Endothelial cell of umbilical vein (primary cell): ENCODE measurements around the gene ITPRID1. TPM values are rescaled to one million over a fixed set of nuclear protein-coding genes. Genes with fewer than 3 reads are reported as not detected.

ENCODE experiments used
- Bru-seq: library from RNA; stranded (reverse); fragments of 400-500 nt; gene quantifications from one replicate; lab custom pipeline; 2021; lab: Mats Ljungman, UMichigan
- BruChase-seq, 2 experiments: library from RNA; stranded (reverse); fragments of 400-500 nt; gene quantifications; one replicate each; lab custom pipeline; 2021; lab: Mats Ljungman, UMichigan
- BruUV-seq: library from RNA; stranded (reverse); fragments of 400-500 nt; replicated peaks from 2 replicates; lab custom pipeline; 2021; lab: Mats Ljungman, UMichigan
- CTCF ChIA-PET: fragments of 300-600, 350-600 bp; sonication (Branson Sonifier 250); formaldehyde crosslinking; loops from one replicate; lab custom pipeline; 2021; ENCODE audit warnings: antibody characterized with exemption, inconsistent platforms; lab: Charles Lee
- POLR2A ChIA-PET: fragments of 300-600, 350-600 bp; sonication (Branson Sonifier 250); formaldehyde crosslinking; loops from one replicate; lab custom pipeline; 2021; ENCODE audit warnings: antibody characterized with exemption, inconsistent platforms; lab: Charles Lee
- DNase-seq: peaks from one replicate; pipeline ENCODE4 v3.0.0-alpha.2; 2011; ENCODE audit warnings: low read depth, low spot score
- FAIRE-seq: peaks from 2 replicates; lab custom pipeline; 2011; peaks lifted over from hg19 to GRCh38; lab: Jason Lieb, UNC
- H2AFZ ChIP-seq: 2 replicates; pipeline ENCODE4 v1.6.0; 2012; ENCODE audit warnings: low read depth, low read length, control low read depth, inconsistent platforms
- H3K27ac ChIP-seq: 2 replicates; pipeline ENCODE4 v1.5.1; 2011; ENCODE audit warnings: low read depth, mild to moderate bottlenecking, control low read depth, low read length, moderate library complexity; ENCODE audit not compliant: insufficient read depth
- H3K27me3 ChIP-seq, 2 experiments: 2 replicates each; pipeline versions ENCODE4 v1.6.0 to v1.6.1; 2011; ENCODE audit warnings: low read length in 2 of 2, mixed read lengths in 1 of 2; ENCODE audit not compliant: control insufficient read depth in 2 of 2, insufficient read depth in 2 of 2
- H3K36me3 ChIP-seq, 2 experiments: 2 replicates in 1 of 2; 3 replicates in 1 of 2; pipeline ENCODE4 v1.5.1; 2011; ENCODE audit warnings: low read length in 2 of 2, mild to moderate bottlenecking in 1 of 2, moderate library complexity in 1 of 2; ENCODE audit not compliant: control insufficient read depth in 2 of 2, insufficient read depth in 2 of 2; ENCODE audit errors: extremely low read depth in 1 of 2
- H3K4me1 ChIP-seq: 3 replicates; pipeline ENCODE4 v1.5.1; 2011; ENCODE audit warnings: mild to moderate bottlenecking, low read length; ENCODE audit not compliant: control insufficient read depth, insufficient read depth; ENCODE audit errors: extremely low read depth
- H3K4me2 ChIP-seq: 2 replicates; pipeline ENCODE4 v1.6.1; 2011; ENCODE audit warnings: low read length, control low read depth, mixed read lengths; ENCODE audit not compliant: insufficient read depth
- H3K4me3 ChIP-seq, 3 experiments: fragments of 200-600 bp in 1 of 3; sonication (generic), shearing (Covaris generic) in 1 of 3; replicated peaks in 1 of 3; 2 replicates each; pipeline ENCODE4 v1.5.1; 2011 to 2016; ENCODE audit warnings: control low read depth in 3 of 3, low read length in 3 of 3, mild to moderate bottlenecking in 2 of 3, inconsistent platforms in 1 of 3, low read depth in 1 of 3, moderate library complexity in 1 of 3; ENCODE audit not compliant: insufficient read depth in 1 of 3
- H3K79me2 ChIP-seq: 2 replicates; pipeline ENCODE4 v1.6.0; 2012; ENCODE audit warnings: low read length, inconsistent platforms; ENCODE audit not compliant: control insufficient read depth, insufficient read depth
- H3K9ac ChIP-seq: replicated peaks from 2 replicates; pipeline ENCODE3; 2011; ENCODE audit warnings: low read length, control low read depth; ENCODE audit not compliant: insufficient read depth; ENCODE audit errors: extremely low read depth
- H3K9me1 ChIP-seq: replicated peaks from 3 replicates; pipeline ENCODE4 v1.6.0; 2011; ENCODE audit warnings: mild to moderate bottlenecking, low read length; ENCODE audit not compliant: control insufficient read depth, insufficient read depth; ENCODE audit errors: extremely low read depth
- H3K9me3 ChIP-seq: replicated peaks from 2 replicates; pipeline ENCODE4 v1.5.1; 2012; ENCODE audit warnings: low read length, inconsistent platforms; ENCODE audit not compliant: control insufficient read depth, insufficient read depth
- H4K20me1 ChIP-seq: replicated peaks from 2 replicates; pipeline ENCODE3; 2011; ENCODE audit warnings: mild to moderate bottlenecking, low read length; ENCODE audit not compliant: control insufficient read depth, insufficient read depth; ENCODE audit errors: extremely low read depth
- CTCF ChIP-seq, 2 donors: IDR thresholded peaks; 1 replicate in 1 of 2; 2 replicates in 1 of 2; pipeline ENCODE4 v1.5.1; 2011; ENCODE audit warnings: low read length in 2 of 2, mild to moderate bottlenecking in 2 of 2, moderate library complexity in 2 of 2, control low read depth in 1 of 2, inconsistent platforms in 1 of 2, low read depth in 1 of 2; ENCODE audit not compliant: insufficient read depth in 1 of 2; ENCODE audit errors: extremely low read depth in 1 of 2
- EZH2 ChIP-seq: IDR thresholded peaks from 2 replicates; pipeline ENCODE4 v1.6.1; 2012; ENCODE audit warnings: borderline replicate concordance, low read depth, mild to moderate bottlenecking, moderate library complexity, low read length, inconsistent platforms; ENCODE audit not compliant: severe bottlenecking
- FOS ChIP-seq: IDR thresholded peaks from 2 replicates; pipeline ENCODE4 v1.6.1; 2011; ENCODE audit warnings: mild to moderate bottlenecking, low read length, moderate library complexity, borderline replicate concordance; ENCODE audit not compliant: insufficient read depth
- GATA2 ChIP-seq: IDR thresholded peaks from 2 replicates; pipeline ENCODE4 v1.7.0; 2011; ENCODE audit warnings: low read depth, mild to moderate bottlenecking, moderate library complexity, mixed read lengths, low read length; ENCODE audit not compliant: insufficient read length, insufficient read depth
- JUN ChIP-seq: IDR thresholded peaks from 2 replicates; pipeline ENCODE4 v1.6.1; 2011; ENCODE audit warnings: borderline replicate concordance, low read depth; ENCODE audit not compliant: insufficient read length, insufficient read depth
- MAX ChIP-seq: IDR thresholded peaks from 2 replicates; pipeline ENCODE4 v1.6.1; 2011; ENCODE audit not compliant: insufficient read depth, insufficient read length
- MYC ChIP-seq: IDR thresholded peaks from one replicate; pipeline ENCODE4 v1.6.1; 2011; ENCODE audit warnings: mild to moderate bottlenecking, low read depth, low read length
- POLR2A ChIP-seq: IDR thresholded peaks from 2 replicates; pipeline ENCODE4 v1.6.1; 2012; ENCODE audit warnings: low read depth, mild to moderate bottlenecking, control low read depth, low read length
- POLR2AphosphoS5 ChIP-seq: IDR thresholded peaks from 2 replicates; pipeline ENCODE4 v1.6.1; 2012; ENCODE audit warnings: low read depth, mild to moderate bottlenecking, control low read depth, low read length, moderate library complexity; ENCODE audit not compliant: insufficient read depth
- dilution Hi-C: fragments of 300-500 bp; cut with MboI; formaldehyde crosslinking; loops from one replicate; pipeline ENCODE4 v1.15.0; 2019; ENCODE audit warnings: low sequenced_read_pairs; ENCODE audit not compliant: extremely low pct_ligation_motif_present
- intact Hi-C: fragments of 100-400 bp; cut with micrococcal nuclease; formaldehyde crosslinking; loops from one replicate; pipeline ENCODE4 v1.10.0; 2022
- long read RNA-seq: library from polyadenylated mRNA; stranded (forward); transcript quantifications from one replicate; pipeline ENCODE4 v2.0.0, GENCODE V29; 2021
- polyA minus RNA-seq, 3 experiments: library from RNA; depleted of rRNA, polyadenylated mRNA; stranded (reverse); fragments of >200 nt; gene quantifications; 1 replicate in 1 of 3; 2 replicates in 2 of 3; pipeline ENCODE4 v1.2.3, GENCODE V29; 2011
- polyA plus RNA-seq, 4 experiments: library from polyadenylated mRNA; depleted of rRNA in 3 of 4; stranded (reverse) in 3 of 4; unstranded in 1 of 4; fragments of >200 nt; gene quantifications; 2 replicates each; pipeline versions ENCODE4 v1.2.1 to v1.2.3, GENCODE V29; 2011 to 2012; ENCODE audit warnings: missing spikeins in 1 of 4
- total RNA-seq: library from RNA; stranded (reverse); gene quantifications from 2 replicates; pipeline ENCODE4 v1.2.3, GENCODE V29; 2021

The ITPRID1 gene
- not detected in 2 replicates for total RNA-seq
- polyA plus RNA-seq = not detected in 2 replicates
- not detected in 2 replicates for polyA plus RNA-seq (2011; cell fraction: cytosol; rRNA removed)
- not detected in 2 replicates for polyA plus RNA-seq (2011; cell fraction: nucleus; rRNA removed)
- polyA plus RNA-seq (2012) = not detected in 2 replicates
- not detected in 2 replicates for polyA minus RNA-seq
- not detected for polyA minus RNA-seq (2011; cell fraction: cytosol; rRNA and poly(A)+ RNA removed)
- polyA minus RNA-seq (2011; cell fraction: nucleus; rRNA and poly(A)+ RNA removed) = not detected in 2 replicates
- Bru-seq, nascent RNA = percentile 1 among the genes with signal in this experiment
- not detected for BruChase-seq, experiment 1, labeled RNA remaining after a 6-hour chase
- BruChase-seq, experiment 2, labeled RNA remaining after a 2-hour chase = not detected
- long read RNA-seq = 0 reads

DNA sequence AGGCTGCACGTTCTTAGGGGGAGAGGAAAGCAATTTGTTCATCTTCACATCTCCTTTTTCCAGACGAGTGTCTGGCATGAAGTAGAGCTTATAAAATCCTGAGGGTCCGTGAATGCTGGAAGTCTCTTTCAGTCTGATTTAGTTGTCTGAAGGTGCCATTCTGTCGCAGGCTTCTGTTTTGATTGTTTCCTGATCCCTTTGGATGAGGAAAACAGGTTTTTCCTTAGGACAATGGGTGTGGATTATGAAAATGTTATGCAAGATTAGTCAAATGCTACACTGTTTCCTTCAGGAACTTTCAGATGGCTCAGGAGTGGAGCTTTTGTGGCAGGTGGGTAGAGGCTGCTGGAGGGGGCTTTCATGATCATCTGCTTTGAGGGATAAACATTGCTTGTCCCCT is at the start of gene ITPRID1:
ITPRID1 (plus strand) TSS at position 301 of the 400 bp plus-strand sequence. CDS start 38,935 bp downstream, outside the sequence.
- BruUV-seq = no TSS peak
- H3K27me3 ChIP-seq = no peaks in the 10 kb centered on the region
- H3K9ac ChIP-seq = no peak within 1 kb of the TSS
- H3K27ac ChIP-seq = no peak within 1 kb of the TSS
- ChIA-PET CTCF (interaction anchor here (1.0 kb wide), 1 partner anchor 70 kb away, joined by 3 read pairs; no protein-coding TSS in a partner anchor), POLR2A (no interaction called here)
- no peaks in the 10 kb centered on the region for H3K9me3 ChIP-seq
- H3K4me3 ChIP-seq = no peak within 1 kb of the TSS
- H3K4me1 ChIP-seq = no peaks in the 10 kb centered on the region
- no peaks in the 10 kb centered on the region for H4K20me1 ChIP-seq
- H2AFZ ChIP-seq = no peak within 1 kb of the TSS
- TF ChIP-seq POLR2A (no peak), CTCF (IDR thresholded peaks at IDR 0.05; ENCODE audit: extremely low read depth in 1 of 2, insufficient read depth in 1 of 2, low read depth in 1 of 2, low read length in 2 of 2) (no peak), FOS (no peak), GATA2 (no peak), MAX (no peak), MYC (no peak), JUN (no peak), EZH2 (no peak), POLR2AphosphoS5 (no peak)
- no peak within 1 kb of the TSS for H3K4me2 ChIP-seq
- no peaks in the 10 kb centered on the region for H3K9me1 ChIP-seq
- no peaks in the 10 kb centered on the region for H3K36me3 ChIP-seq
- intact Hi-C loops (no loop called here), dilution Hi-C loops (no loop called here)
- FAIRE-seq (no peak), DNase-seq (no peak)
- H3K79me2 ChIP-seq = no peaks in the 10 kb centered on the region
